UCSD-AML1 (cell line): Measurements from ENCODE around the gene NPHP4.

Experiments used
- DNase-seq: peaks from one replicate; lab custom pipeline; 2025; ENCODE audit not compliant: unreplicated experiment; lab: John Stamatoyannopoulos, UW

The NPHP4 gene

DNA sequence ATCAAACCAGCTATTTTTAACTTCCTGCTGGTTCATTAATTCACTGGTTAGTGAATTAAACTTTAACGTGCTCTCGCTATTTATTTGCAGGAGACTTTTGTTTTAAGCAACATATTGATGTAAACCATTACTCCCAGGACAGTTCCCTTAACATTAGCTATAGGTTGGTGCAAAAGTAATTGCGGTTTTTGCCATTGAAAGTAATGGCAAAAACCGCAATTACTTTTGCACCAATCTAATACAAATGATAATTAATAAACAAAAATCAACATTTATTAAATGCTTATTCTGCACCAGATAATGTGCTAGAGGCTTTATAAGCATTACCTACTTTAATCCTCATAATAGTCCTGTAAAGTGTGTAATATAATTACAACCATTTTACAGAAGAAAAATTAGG is 176.5 kb downstream of the NPHP4 start:
- DNase-seq: no peak

DNA sequence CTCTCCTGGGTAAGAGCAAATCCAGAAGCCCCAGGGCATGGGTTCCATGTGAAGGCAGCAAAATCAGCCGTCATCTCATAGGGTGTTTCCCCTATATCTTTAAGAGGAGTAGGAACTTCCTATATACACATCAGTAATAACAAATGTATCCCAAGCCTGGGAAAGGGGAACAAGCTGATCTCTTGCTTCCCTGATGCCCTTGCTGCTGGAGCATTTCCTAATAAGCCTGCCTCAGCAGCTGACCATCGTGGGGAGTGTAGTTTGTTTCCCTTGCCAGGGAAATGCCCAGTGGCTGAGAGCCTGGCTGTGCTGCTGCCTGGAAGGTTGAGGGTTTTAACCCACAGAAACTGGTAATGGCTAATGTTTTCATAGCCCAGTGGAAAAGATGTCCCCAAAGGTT is 177.0 kb downstream of the NPHP4 start:
- DNase-seq: no peak

DNA sequence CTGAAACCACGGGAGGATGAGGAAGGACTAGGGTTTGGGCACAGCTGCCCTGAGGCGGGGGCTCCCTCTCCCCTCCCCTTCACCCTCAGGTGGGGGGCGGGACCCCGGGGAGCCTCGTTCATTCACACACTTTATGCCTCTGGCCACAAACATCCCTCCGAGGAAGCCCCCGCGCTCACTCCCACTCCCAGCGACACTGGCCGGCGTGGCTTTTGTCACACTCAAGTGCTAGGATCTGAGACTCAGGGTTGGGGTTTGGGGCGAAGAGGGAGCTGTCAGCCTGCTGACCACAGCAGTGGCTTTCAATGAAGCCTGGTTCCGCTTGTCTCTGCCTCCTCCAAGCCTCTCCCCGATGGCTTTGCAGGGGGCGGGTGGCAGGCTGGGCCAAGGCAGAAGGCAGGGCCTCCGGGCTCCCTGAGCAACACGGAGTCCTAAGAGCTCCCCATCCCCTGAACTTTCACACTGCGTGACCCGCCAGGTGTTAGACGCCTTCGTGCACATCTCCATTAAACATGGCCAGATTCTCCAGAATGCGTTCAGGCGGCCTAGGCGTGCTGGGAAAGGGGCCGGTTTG is 178.1 kb downstream of the NPHP4 start:
- DNase-seq: no peak

DNA sequence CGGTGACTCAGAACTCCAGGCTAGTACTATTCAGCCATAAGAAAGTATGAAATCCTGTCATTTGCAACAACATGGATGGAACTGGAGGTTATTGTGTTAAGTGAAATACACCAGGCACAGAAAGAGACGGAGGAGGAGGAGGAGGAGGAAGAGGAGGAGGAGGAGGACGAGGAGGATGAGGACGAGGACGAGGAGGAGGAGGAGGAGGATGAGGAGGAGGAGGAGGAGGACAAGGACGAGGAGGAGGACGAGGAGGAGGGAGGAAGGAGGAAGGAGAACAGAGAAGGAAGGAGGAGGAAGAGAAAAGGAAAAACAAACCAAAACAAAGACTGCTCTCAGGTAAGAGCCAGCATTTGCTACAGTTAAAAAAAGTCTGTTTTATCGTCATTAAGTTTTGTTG is 178.7 kb downstream of the NPHP4 start:
- DNase-seq: no peak
